Activated CD4-positive, alpha-beta T cell treated with anti-CD3 and anti-CD28 coated beads for 1 hour (primary cell): ENCODE results near the gene GRK5.

Source experiments
- DNase-seq: peaks from one replicate; pipeline ENCODE4 v3.0.0-alpha.2; 2020

GRK5 gene

GRCh38 chr10:119199231-119199992, 8.0 kb upstream of the GRK5 start:
- peak; percentile 17 for DNase-seq

- no peak for DNase-seq
Measured at GRCh38 chr10:119201233-119201632, 6.1 kb upstream of the GRK5 start.

- DNase-seq = no peak
Measured at GRCh38 chr10:119203006-119203405, 4.4 kb upstream of the GRK5 start.

GRCh38 chr10:119205894-119206602, 1.3 kb upstream of the GRK5 start:
- DNase-seq = peak; percentile 22

GRCh38 chr10:119206603-119207365, 587 bp upstream of the GRK5 start:
- peak; percentile 58 for DNase-seq

- peak; percentile 23 for DNase-seq
Measured at GRCh38 chr10:119207713-119208552, 562 bp downstream of the GRK5 start.

- no peak for DNase-seq
Measured at GRCh38 chr10:119208553-119208940, 1.2 kb downstream of the GRK5 start.

GRCh38 chr10:119209035-119209735, 1.8 kb downstream of the GRK5 start:
- DNase-seq = peak; percentile 45

GRCh38 chr10:119209736-119210355, 2.5 kb downstream of the GRK5 start:
- DNase-seq = no peak

GRCh38 chr10:119210633-119211032, 3.3 kb downstream of the GRK5 start:
- no peak for DNase-seq

- DNase-seq = no peak
Measured at GRCh38 chr10:119211176-119211575, 3.8 kb downstream of the GRK5 start.

- no peak for DNase-seq
Measured at GRCh38 chr10:119211625-119212441, 4.5 kb downstream of the GRK5 start.

GRCh38 chr10:119215371-119215770, 8.0 kb downstream of the GRK5 start:
- DNase-seq = no peak

GRCh38 chr10:119216127-119216526, 8.8 kb downstream of the GRK5 start:
- no peak for DNase-seq

GRCh38 chr10:119217401-119217800, 10.0 kb downstream of the GRK5 start:
- no peak for DNase-seq

- no peak for DNase-seq
Measured at GRCh38 chr10:119217991-119218490, 10.7 kb downstream of the GRK5 start.

- no peak for DNase-seq
Measured at GRCh38 chr10:119219871-119220270, 12.5 kb downstream of the GRK5 start.

GRCh38 chr10:119221201-119221600, 13.8 kb downstream of the GRK5 start:
- no peak for DNase-seq

- no peak for DNase-seq
Measured at GRCh38 chr10:119221666-119222065, 14.3 kb downstream of the GRK5 start.

- no peak for DNase-seq
Measured at GRCh38 chr10:119222537-119222936, 15.2 kb downstream of the GRK5 start.
